HL-60 (cell line): ENCODE results near the gene SEC24D.

Experiments used
- POLR2AphosphoS5 ChIP-seq: IDR thresholded peaks from 2 replicates; pipeline ENCODE4 v1.6.1; 2012; ENCODE audit warnings: low read depth
- TF ChIP-seq, protein P1 (sequence below): IDR thresholded peaks from one replicate; pipeline ENCODE4 v1.5.1; 2011; ENCODE audit warnings: low read length, control low read depth, inconsistent platforms; ENCODE audit not compliant: insufficient read depth

DNA sequence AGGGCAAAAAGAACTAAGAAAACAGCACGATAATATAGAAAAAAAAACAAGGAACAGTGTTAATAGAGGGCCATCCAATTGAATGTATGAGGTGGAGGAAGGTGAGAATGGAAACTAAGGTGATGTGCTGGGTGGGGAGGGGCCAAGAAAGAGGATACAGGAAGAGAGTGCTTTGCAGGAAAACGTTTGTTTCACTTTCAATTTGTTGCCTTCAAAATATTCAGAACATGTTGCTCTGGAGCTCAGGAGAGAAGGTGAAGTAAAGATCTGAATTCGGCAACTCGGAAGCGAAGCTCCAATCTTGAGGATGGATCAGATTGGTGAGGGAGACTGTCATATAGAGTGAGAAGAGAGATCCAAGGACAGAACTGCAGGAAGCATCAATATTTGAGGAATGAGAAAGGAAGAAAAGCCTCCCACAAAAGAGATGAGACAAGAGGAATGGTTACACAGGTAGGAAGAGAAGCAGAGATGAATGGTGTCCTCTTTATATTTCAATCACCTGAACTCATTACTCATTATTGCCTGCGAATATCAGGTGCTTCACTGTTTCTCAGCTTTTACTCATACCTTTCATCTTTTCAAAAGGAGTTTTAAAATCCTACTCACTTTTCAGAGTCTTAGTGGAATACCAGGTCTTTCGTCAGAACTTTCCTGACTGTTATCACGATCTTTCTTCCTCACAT is 14.7 kb upstream of the SEC24D start:
- TF ChIP-seq, protein P1, sequence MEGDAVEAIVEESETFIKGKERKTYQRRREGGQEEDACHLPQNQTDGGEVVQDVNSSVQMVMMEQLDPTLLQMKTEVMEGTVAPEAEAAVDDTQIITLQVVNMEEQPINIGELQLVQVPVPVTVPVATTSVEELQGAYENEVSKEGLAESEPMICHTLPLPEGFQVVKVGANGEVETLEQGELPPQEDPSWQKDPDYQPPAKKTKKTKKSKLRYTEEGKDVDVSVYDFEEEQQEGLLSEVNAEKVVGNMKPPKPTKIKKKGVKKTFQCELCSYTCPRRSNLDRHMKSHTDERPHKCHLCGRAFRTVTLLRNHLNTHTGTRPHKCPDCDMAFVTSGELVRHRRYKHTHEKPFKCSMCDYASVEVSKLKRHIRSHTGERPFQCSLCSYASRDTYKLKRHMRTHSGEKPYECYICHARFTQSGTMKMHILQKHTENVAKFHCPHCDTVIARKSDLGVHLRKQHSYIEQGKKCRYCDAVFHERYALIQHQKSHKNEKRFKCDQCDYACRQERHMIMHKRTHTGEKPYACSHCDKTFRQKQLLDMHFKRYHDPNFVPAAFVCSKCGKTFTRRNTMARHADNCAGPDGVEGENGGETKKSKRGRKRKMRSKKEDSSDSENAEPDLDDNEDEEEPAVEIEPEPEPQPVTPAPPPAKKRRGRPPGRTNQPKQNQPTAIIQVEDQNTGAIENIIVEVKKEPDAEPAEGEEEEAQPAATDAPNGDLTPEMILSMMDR = no peak
- TF ChIP-seq POLR2AphosphoS5 = no peak
